Neural progenitor cell (in vitro differentiated cells): ENCODE data around the gene AEN. TPM values are rescaled to one million over a fixed set of nuclear protein-coding genes. Genes with fewer than 3 reads are reported as not detected.
"Not testable (repeated sequence)": the region's sequence is repeated elsewhere in the genome, so short reads cannot be mapped to it uniquely, and the experiment has no call there.

ENCODE experiments used
- DNase-seq: peaks from one replicate; pipeline ENCODE4 v3.0.0-alpha.2; 2016; ENCODE audit warnings: low spot score
- H2AFZ ChIP-seq: fragments of 200-600 bp; sonication (generic); replicated peaks from 2 replicates; pipeline ENCODE4 v1.6.1; 2016; ENCODE audit warnings: antibody characterized with exemption
- H3F3A ChIP-seq: fragments of 200-600 bp; sonication (generic); 2 replicates; pipeline ENCODE4 v1.6.1; 2016; ENCODE audit warnings: antibody characterized with exemption, low read depth
- H3K27ac ChIP-seq: fragments of 200-600 bp; sonication (generic); 2 replicates; pipeline ENCODE4 v1.5.1; 2016; ENCODE audit warnings: mild to moderate bottlenecking
- H3K27me3 ChIP-seq: fragments of 200-600 bp; sonication (generic); 2 replicates; pipeline ENCODE4 v1.6.1; 2016; ENCODE audit warnings: mild to moderate bottlenecking, moderate library complexity
- H3K36me3 ChIP-seq: fragments of 200-600 bp; sonication (generic); 2 replicates; pipeline ENCODE4 v1.5.1; 2016
- H3K4me1 ChIP-seq: fragments of 200-600 bp; sonication (generic); 2 replicates; pipeline ENCODE4 v1.6.1; 2016; ENCODE audit warnings: mixed run types
- H3K4me2 ChIP-seq: fragments of 200-600 bp; sonication (generic); 2 replicates; pipeline ENCODE4 v1.6.1; 2016
- H3K4me3 ChIP-seq: fragments of 200-600 bp; sonication (generic); 2 replicates; pipeline ENCODE4 v1.5.1; 2016
- H3K79me2 ChIP-seq: fragments of 200-600 bp; sonication (generic); 2 replicates; pipeline ENCODE4 v1.6.1; 2016; ENCODE audit warnings: low read depth
- H3K9ac ChIP-seq: fragments of 200-600 bp; sonication (generic); 2 replicates; pipeline ENCODE4 v1.6.1; 2016
- H3K9me3 ChIP-seq: fragments of 200-600 bp; sonication (generic); 2 replicates; pipeline ENCODE4 v1.5.1; 2016; ENCODE audit warnings: low read depth
- H4K20me1 ChIP-seq: fragments of 200-600 bp; sonication (generic); 2 replicates; pipeline ENCODE4 v1.6.1; 2016; ENCODE audit warnings: low read depth
- H3K27ac Mint-ChIP-seq: 3 replicates; pipeline ENCODE4 v1.8.0; 2021; ENCODE audit warnings: mixed read lengths
- H3K27me3 Mint-ChIP-seq: 2 replicates; pipeline ENCODE4 v1.8.0; 2022; ENCODE audit warnings: low read depth, mild to moderate bottlenecking, inconsistent platforms, moderate library complexity, mixed read lengths; ENCODE audit not compliant: insufficient read depth
- H3K36me3 Mint-ChIP-seq: 3 replicates; pipeline ENCODE4 v1.8.0; 2021; ENCODE audit warnings: mixed read lengths
- H3K4me1 Mint-ChIP-seq: 3 replicates; pipeline ENCODE4 v1.8.0; 2021; ENCODE audit warnings: mixed read lengths
- H3K4me3 Mint-ChIP-seq: 3 replicates; pipeline ENCODE4 v1.8.0; 2021; ENCODE audit warnings: mild to moderate bottlenecking, moderate library complexity, mixed read lengths
- H3K9me3 Mint-ChIP-seq: 3 replicates; pipeline ENCODE4 v1.8.0; 2020; ENCODE audit warnings: mixed read lengths
- EZH2 ChIP-seq: fragments of 200-600 bp; sonication (generic); IDR thresholded peaks from 2 replicates; pipeline ENCODE4 v1.6.1; 2017; ENCODE audit warnings: antibody characterized with exemption, mild to moderate bottlenecking, moderate library complexity
- EZH2phosphoT487 ChIP-seq: fragments of 200-600 bp; sonication (generic); IDR thresholded peaks from 2 replicates; pipeline ENCODE4 v1.6.1; 2017; ENCODE audit warnings: antibody characterized with exemption
- total RNA-seq: library from RNA; depleted of rRNA; stranded (reverse); fragments of >200 nt; gene quantifications from 2 replicates; pipeline ENCODE4 v1.2.3, GENCODE V29; 2015; ENCODE audit warnings: low replicate concordance
- TF ChIP-seq, protein P1 (sequence below): fragments of 200-600 bp; sonication (generic); IDR thresholded peaks from 2 replicates; pipeline ENCODE4 v1.5.1; 2017; ENCODE audit warnings: antibody characterized with exemption, mild to moderate bottlenecking

AEN gene
- total RNA-seq, 1 donor from 2014 or later: 35.0 TPM

DNA sequence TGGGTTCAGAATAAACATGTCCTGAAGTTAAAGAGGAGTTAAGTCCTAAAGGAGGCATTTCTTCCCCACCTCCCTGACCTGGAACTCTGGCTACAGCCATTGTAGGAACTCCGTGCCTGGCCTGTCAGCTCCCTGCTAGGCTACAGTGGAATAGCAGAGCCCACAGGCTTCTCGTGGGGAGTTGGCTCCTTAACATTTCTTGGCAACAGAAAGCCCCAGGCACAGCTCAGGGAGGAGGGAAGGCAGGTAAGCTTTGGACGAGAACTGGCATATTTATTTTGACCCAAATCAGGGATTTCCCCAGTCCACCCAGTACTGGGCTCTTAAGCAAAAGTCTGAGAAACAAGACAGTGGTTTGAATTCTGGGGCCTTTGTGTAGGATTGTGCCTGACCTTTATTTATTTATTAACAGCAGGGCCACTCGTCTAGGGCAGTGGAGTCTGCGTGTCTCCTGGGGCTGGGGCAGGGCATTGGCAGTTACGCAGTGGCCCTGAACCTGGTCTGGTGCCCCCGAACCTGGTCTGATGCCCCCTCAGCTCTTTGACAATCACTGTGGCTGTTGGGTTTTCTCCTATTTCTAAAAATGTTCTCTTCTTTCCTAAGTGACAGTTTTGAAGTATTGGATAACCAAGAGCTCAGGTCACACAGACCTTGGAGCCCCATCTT lies 9.8 kb downstream of the AEN start:
- TF ChIP-seq EZH2phosphoT487: no peak
- TF ChIP-seq, protein P1, sequence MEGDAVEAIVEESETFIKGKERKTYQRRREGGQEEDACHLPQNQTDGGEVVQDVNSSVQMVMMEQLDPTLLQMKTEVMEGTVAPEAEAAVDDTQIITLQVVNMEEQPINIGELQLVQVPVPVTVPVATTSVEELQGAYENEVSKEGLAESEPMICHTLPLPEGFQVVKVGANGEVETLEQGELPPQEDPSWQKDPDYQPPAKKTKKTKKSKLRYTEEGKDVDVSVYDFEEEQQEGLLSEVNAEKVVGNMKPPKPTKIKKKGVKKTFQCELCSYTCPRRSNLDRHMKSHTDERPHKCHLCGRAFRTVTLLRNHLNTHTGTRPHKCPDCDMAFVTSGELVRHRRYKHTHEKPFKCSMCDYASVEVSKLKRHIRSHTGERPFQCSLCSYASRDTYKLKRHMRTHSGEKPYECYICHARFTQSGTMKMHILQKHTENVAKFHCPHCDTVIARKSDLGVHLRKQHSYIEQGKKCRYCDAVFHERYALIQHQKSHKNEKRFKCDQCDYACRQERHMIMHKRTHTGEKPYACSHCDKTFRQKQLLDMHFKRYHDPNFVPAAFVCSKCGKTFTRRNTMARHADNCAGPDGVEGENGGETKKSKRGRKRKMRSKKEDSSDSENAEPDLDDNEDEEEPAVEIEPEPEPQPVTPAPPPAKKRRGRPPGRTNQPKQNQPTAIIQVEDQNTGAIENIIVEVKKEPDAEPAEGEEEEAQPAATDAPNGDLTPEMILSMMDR: no peak
- TF ChIP-seq EZH2: no peak
- Histone ChIP-seq H3K79me2 (peaks cover 35% of the 10 kb centered on the region), H3K36me3 (no peaks in the 10 kb centered on the region), H3K27me3 (no peaks in the 10 kb centered on the region), H4K20me1 (peaks cover 57% of the 10 kb centered on the region), H3K4me1 (no peaks in the 10 kb centered on the region), H3K27ac (no peak overlapping the region), H2AFZ (no peak overlapping the region), H3F3A (peaks cover 17% of the 10 kb centered on the region), H3K9ac (no peak overlapping the region), H3K4me2 (no peak overlapping the region), H3K4me3 (no peak overlapping the region), H3K9me3 (no peaks in the 10 kb centered on the region)
- DNase-seq: no peak
- no peaks in the 10 kb centered on the region for H3K4me1 Mint-ChIP-seq
- H3K27ac Mint-ChIP-seq: no peak overlapping the region
- H3K36me3 Mint-ChIP-seq: peaks cover 28% of the 10 kb centered on the region
- no peak overlapping the region for H3K4me3 Mint-ChIP-seq
- no peaks in the 10 kb centered on the region for H3K9me3 Mint-ChIP-seq
- H3K27me3 Mint-ChIP-seq: peaks cover 2% of the 10 kb centered on the region

DNA sequence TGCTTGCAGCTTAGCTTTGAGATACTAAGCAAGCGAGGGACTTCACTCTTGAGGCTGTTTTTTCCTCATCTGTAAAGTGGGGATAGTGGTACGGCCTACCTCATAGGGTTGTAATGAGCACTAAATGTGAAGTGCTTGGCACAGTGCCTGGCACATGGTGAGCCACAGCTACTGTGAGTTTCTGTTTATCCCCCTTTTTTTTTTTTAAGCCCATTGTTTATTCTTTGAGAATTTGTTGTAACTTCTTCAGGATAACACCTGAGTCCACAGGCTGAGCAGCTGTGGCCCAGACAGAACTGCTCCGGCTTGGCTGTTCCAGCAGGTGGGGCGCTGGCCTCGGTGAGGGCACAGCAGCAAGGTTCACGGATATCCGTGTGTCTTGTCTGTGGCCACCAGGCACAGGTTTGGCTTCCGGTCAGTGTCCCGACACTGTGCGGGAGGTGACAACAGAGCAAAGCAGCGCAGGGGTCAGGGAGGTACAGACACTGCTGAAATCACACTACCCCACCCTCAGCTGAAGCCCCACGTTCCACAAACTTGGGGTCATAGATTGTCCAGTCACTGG lies 10.4 kb downstream of the AEN start:
- no peak overlapping the region for H3K27ac Mint-ChIP-seq
- Histone ChIP-seq H3K4me2 (no peak overlapping the region), H3K27me3 (no peaks in the 10 kb centered on the region), H3K36me3 (no peaks in the 10 kb centered on the region), H3K4me3 (no peak overlapping the region), H3K79me2 (peaks cover 29% of the 10 kb centered on the region), H3K4me1 (no peaks in the 10 kb centered on the region), H3K9me3 (no peaks in the 10 kb centered on the region), H3K9ac (no peak overlapping the region), H3K27ac (no peak overlapping the region), H3F3A (peaks cover 17% of the 10 kb centered on the region), H4K20me1 (peaks cover 51% of the 10 kb centered on the region), H2AFZ (no peak overlapping the region)
- DNase-seq: no peak
- H3K36me3 Mint-ChIP-seq: peaks cover 28% of the 10 kb centered on the region
- H3K4me1 Mint-ChIP-seq: no peaks in the 10 kb centered on the region
- H3K4me3 Mint-ChIP-seq: no peak overlapping the region
- peaks cover 2% of the 10 kb centered on the region for H3K27me3 Mint-ChIP-seq
- TF ChIP-seq, protein P1: no peak
- TF ChIP-seq EZH2 (no peak), EZH2phosphoT487 (no peak)
- H3K9me3 Mint-ChIP-seq: no peaks in the 10 kb centered on the region

DNA sequence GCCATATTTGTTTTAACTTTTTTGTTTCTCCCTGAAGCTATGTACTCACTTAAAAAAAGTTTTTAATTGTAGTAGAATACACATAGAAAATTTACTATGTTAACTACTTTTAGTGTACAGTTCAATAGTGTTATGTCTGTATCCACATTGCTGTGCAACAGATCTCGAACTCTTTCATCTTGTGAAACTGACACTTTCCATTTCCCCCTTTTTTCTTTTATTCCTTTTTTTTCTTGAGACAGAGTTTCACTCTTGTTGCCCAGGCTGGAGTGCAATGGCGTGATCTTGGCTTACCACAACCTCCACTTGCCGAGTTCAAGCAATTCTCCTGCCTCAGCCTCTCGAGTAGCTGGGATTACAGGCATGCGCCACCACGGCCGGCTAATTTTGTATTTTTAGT lies 11.7 kb downstream of the AEN start:
- H3K36me3 ChIP-seq, DNase-seq, H3K4me3 Mint-ChIP-seq, H3K27ac Mint-ChIP-seq, H3K9me3 ChIP-seq, H3K4me2 ChIP-seq, H3K27me3 ChIP-seq, H3K27me3 Mint-ChIP-seq, H3K9ac ChIP-seq, H3K4me1 ChIP-seq, H3K9me3 Mint-ChIP-seq, H2AFZ ChIP-seq, H3K4me3 ChIP-seq, H3K27ac ChIP-seq, H3K4me1 Mint-ChIP-seq: not testable (repeated sequence)
- H4K20me1 ChIP-seq: peaks cover 38% of the 10 kb centered on the region
- H3F3A ChIP-seq: peaks cover 21% of the 10 kb centered on the region
- peaks cover 16% of the 10 kb centered on the region for H3K79me2 ChIP-seq
- H3K36me3 Mint-ChIP-seq: peaks cover 23% of the 10 kb centered on the region

DNA sequence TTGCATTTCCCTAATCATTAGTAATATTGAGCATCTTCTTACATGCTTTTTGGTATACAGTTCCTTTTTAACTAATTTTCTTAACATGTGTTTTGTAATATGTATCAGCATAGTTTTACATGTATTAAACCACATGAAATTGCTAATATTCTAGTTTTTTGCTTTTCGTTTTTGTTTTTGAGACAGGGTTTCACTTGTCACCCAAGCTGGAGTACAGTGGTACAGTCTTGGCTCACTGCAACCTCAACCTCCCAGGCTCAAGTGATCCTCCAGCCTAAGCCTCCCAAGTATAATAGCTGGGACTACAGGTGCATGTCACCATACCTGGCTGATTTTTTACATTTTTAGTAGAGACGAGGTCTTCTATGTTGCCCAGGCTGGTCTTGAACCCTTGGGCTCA lies 13.3 kb downstream of the AEN start:
- no peaks in the 10 kb centered on the region for H3K27me3 Mint-ChIP-seq
- H3K9ac ChIP-seq: no peak overlapping the region
- H3K9me3 ChIP-seq: no peaks in the 10 kb centered on the region
- H2AFZ ChIP-seq: no peak overlapping the region
- no peaks in the 10 kb centered on the region for H3K79me2 ChIP-seq
- no peak overlapping the region for H3K4me3 ChIP-seq
- no peak overlapping the region for H3K4me3 Mint-ChIP-seq
- H3K36me3 Mint-ChIP-seq: peaks cover 20% of the 10 kb centered on the region
- H3K27ac ChIP-seq: no peak overlapping the region
- H3K4me2 ChIP-seq: no peak overlapping the region
- H4K20me1 ChIP-seq: peaks cover 22% of the 10 kb centered on the region
- no peaks in the 10 kb centered on the region for H3K27me3 ChIP-seq
- no peak for DNase-seq
- H3F3A ChIP-seq: peaks cover 37% of the 10 kb centered on the region
- peaks cover 5% of the 10 kb centered on the region for H3K4me1 ChIP-seq
- no peaks in the 10 kb centered on the region for H3K36me3 ChIP-seq
- no peaks in the 10 kb centered on the region for H3K9me3 Mint-ChIP-seq
- TF ChIP-seq EZH2phosphoT487: no peak
- TF ChIP-seq EZH2: no peak
- TF ChIP-seq, protein P1: no peak
- peaks cover 6% of the 10 kb centered on the region for H3K4me1 Mint-ChIP-seq
- H3K27ac Mint-ChIP-seq: no peak overlapping the region
